Measurements from ENCODE around the gene ZRANB2. TPM values are rescaled to one million over a fixed set of nuclear protein-coding genes. Genes with fewer than 3 reads are reported as not detected.

The ZRANB2 gene
- polyA plus RNA-seq, 1 donor = 131 TPM

Other genes starting within 250 kb of the ZRANB2 start
- gene PTGER3, start 33.2 kb downstream of the ZRANB2 start, polyA plus RNA-seq = 8.1 TPM